ENCODE data around the gene IFITM1.

GRCh38 chr11:324156-324555 is 10.3 kb downstream of the IFITM1 start:
- no peak for TF ChIP-seq CTCF (IDR thresholded peaks at IDR 0.05)
- TF ChIP-seq EZH2phosphoT487 (IDR thresholded peaks at IDR 0.05) = no peak
- TF ChIP-seq EZH2 (IDR thresholded peaks at IDR 0.05) = no peak
